Embryonic facial prominence (tissue), 1 donor: ENCODE data around the gene FOXI1.

Source experiments
- DNase-seq: peaks from one replicate; pipeline ENCODE4 v3.0.0-alpha.2; 2016; ENCODE audit errors: extremely low spot score

The FOXI1 gene

DNA sequence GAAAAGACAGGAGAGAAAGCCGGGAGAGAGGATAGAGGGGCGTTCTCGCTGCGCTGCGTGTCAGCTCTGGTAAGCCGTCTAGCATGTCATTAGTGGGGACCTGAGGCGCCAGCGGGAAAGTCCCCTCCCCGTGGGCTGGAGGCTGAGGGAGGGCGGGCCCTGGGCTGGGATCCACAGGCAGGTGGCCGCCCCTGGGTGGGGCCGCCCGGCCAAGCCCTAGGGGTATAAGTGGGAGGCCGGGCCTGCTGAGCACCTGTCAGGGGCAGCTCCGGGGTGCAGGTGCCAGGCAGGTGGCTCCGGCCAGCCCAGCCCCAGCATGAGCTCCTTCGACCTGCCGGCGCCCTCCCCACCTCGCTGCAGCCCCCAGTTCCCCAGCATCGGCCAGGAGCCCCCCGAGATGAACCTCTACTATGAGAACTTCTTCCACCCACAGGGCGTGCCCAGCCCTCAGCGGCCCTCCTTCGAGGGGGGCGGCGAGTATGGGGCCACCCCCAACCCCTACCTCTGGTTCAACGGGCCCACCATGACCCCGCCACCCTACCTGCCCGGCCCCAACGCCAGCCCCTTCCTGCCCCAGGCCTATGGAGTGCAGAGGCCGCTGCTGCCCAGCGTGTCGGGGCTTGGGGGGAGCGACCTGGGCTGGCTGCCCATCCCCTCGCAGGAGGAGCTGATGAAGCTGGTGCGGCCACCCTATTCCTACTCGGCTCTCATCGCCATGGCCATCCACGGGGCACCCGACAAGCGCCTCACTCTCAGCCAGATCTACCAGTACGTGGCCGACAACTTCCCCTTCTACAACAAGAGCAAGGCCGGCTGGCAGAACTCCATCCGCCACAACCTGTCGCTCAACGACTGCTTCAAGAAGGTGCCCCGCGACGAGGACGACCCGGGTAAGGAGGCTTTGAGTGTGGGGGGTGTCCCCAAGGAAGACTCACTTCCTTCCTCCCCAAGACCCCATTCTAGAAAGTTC is at the start of gene FOXI1:
Gene FOXI1 (plus strand): TSS at position 256 of the 970 bp plus-strand sequence. CDS start 61 bp downstream, at position 317.
- DNase-seq: no peak

DNA sequence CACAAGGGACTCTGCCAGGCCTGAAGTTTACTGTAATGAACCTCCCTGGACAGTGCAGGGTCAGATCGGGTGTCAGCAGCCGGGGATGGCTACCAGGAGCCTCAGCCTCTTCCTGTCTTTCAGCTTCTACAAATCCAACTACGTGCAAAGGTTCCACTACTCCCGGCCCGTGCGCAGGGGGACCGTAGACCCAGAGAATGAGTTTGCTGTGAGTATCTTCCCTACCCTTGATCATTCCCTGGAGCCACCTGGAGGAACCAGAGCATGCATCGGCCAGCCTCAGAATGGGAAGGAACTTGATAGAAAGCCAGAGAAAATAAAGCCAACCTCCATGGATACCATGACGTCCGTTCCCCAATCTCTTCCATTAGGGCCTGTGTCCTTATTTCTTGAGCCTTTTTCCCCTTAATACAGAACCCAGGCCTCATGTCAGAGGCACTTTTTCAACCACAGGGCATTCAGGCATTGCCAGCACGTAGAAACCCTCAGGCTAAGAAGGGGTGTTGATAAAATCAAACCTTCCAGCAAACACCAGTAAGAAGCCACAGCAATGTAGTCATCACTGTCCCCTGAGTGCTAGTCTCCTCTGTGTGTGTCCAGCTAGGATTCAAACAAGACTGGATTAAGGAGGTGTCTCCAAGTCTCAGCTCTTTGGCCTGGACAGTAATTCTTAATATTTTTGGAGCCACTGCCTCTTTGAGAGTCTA is 49.0 kb upstream of the FOXI1 start:
- DNase-seq: no peak

DNA sequence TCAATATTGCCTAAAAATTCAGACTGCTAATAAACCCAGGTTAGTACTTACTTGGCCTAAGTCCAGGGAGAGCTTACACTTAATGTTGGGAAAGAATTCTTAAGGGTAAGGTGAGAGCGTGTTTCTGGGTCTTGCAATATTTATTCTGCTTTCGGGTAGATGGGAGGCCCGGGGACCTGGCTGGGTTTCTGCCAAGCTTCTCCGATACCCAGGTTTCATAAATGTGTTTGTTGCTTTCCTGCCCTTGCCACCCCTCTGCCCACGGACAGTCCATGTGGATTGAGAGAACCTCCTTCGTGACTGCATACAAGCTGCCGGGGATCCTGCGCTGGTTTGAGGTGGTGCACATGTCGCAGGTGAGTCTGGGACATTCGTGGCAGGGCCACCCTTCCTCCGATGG is 48.4 kb upstream of the FOXI1 start:
- DNase-seq: no peak

DNA sequence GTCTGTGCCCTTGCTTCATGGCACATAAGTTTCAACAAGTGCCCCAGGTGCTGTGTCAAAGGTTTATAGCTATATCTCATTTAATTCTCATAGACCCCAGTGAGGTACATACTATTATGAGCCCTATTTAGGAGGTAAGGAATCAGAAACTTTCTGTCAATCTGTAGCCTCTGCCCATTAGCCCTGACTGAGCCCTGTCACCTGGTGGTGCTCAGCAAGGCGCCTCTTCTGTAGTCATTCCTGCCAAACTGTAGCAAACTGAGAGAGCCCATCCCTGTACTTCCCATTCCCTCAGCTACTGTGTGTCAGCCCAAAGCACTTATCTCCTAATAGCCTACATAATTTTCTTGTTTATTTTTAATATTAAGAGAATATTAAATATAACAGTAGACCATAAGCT is 46.5 kb upstream of the FOXI1 start:
- no peak for DNase-seq

DNA sequence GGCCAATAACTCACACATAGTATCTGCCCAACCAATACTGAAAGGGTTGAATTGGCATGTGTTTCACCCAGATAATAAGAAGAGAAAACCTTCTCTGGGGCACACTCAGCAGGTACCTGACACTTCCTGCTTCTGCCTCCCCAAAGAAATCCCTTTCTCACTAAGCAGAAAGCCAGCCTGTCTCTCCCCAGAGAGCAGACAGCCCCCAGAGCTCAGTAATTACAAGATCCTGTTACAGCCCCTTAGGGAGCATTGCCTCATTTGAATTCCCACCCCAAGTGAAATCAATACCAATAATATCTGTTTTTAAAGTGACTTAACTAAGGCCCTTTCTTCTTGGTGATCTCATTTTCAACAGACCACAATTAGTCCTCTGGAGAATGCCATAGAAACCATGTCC is 38.5 kb upstream of the FOXI1 start:
- no peak for DNase-seq

DNA sequence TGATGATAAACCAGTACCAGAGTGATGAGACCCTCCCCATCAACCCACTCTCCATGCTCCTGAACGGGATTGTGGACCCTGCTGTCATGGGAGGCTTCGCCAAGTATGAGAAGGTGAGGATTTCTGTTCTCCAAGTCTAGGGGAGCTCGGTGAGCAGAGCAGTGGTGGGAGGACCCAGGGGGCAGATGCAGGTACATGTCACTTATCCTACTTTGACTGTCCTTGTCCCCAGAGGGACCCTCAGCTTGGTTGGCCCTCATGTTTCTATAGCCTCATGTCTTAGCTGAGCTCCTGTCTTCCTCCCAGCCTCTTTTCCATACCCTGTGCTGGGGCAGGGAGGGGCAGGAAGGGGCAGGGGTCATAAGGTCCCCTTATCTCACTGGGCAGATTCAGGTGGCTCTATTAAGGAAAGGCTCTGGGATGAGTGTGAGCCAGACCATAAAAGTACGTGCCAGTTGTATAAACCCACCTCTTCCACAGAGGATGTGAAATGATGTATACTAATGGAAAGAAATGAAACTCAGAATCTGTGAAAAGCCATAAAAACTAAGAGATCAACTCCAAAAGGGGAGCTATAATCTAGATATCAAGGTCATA is 38.0 kb upstream of the FOXI1 start:
- DNase-seq: no peak

DNA sequence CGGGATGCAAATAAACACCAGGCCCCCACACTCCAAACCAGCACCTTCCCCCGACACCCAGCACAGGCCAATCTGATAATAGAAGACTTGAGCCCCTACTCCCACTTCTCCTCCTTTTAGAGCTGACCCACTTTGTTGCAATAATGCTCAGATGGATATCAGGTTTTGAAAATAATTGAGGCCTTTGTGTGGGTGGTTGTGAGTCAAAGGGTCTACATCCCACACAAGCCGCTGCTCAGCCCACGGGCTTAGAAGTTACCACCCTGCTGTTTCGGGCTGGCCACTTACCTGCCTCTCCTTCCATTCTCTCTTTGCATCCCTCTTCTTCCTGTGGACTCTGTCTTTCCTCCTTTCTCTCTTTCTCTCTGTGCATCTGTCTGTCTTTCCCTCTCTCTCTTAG is 36.2 kb upstream of the FOXI1 start:
- DNase-seq: no peak

DNA sequence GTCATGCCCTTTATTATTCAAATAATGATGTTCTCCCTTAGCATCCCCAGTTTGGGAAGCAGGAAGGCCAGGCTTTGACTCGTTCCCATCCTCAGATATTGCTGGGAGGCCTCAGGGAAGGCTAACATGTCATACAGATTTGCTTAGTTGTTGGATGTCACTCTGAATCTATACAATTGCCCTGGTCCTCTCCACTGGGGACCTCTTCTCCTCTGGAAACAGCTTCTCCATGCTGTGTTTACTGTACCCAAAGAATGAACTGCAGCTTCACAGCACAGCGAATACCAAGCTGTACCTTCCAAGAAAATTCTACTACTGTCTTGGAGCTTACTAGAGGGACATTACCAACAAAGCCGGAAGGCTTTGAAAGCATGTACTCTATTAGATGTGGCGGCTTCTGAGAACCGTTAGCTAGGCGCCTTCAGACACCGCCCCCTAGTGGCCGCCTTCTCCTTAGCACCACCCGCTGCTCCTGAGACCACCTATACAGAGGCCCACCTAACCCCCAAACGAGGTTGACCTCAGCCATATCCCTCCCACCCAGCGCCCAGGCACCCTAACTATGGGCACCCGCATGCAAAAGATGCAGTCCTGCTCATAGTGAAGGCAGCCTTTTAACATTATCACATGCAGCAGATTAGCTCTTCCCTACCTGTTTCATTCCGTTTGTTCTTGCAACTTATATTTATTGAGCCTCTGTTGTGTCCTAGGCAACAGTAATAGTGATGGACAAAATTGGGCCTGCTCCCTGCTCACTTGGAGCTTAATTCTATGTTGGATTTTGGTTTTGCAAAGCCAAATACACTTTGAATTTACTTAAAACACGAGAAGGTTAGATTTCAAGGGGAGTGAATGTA is 34.9 kb upstream of the FOXI1 start:
- DNase-seq: peak; percentile 34

DNA sequence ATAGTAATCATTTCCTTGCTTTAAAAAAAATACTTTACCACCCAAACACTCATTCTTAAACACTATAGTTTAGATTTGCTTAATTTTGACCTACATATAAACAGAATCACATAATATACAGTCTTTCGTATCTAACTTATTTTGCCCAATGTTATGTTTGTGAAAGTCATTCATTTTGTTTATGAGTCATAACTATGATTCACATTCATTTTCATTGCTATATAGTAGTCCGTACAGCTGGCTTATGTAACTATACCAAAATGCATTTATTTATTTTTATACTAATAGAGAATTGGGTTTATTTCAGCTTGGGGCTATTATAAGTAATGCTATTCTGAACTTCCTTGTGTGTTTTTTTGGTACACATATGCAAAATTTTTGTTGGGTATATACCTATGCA is 33.9 kb upstream of the FOXI1 start:
- DNase-seq: no peak

DNA sequence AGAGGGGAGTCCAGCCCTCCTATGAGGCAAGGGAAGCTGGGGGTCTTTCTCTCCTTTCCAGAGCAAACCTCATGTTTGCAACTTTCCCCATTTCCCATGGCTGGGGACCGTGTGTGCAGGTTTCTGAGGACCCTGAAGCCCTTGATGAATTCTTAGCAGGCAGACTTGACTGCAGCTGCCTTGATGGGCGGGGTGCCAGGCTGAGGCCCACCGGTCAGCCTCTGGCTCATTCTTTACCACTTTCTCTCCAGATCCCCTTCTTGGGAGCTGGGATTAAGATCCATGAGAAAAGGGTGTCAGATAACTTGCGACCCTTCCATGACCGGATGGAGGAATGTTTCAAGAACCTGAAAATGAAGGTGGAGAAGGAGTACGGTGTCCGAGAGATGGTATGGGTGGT is 30.0 kb upstream of the FOXI1 start:
- DNase-seq: no peak

DNA sequence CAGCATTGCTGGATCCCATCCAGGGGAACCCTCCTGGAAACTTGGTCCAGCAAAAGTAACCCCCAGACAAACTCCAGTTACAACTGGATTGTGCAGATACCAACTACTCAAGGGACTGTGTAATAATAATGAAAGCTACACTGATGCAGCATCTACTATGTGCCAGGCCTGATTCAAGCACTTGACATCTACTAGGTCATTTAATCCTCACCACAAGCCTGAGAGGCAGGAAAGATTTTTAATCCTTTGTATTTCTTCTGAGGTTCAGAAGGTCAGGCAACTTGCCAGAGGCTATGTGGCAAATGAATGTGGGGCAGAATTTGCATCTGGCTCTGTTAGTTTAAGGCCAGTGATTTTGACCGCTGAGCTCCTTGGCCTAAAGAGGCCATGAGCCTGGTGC is 29.5 kb upstream of the FOXI1 start:
- no peak for DNase-seq

DNA sequence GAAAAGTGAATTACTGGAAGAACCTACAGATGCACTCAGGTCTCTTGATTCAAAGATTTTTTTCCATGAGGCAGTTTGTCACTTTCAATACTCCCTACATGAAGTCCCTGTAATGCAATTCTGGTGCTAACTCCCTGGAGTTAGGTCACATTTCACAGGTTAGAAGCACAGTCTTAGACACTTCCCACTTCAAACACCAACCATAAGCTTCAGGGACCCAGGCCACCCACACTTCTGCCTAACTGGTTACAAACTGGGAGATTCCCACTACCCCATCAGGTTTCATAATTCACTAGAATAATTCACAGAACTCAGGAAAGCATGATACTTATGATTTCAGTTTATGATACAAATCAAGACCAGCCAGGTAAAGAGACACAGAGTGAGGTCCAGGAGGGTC is 29.0 kb upstream of the FOXI1 start:
- no peak for DNase-seq

DNA sequence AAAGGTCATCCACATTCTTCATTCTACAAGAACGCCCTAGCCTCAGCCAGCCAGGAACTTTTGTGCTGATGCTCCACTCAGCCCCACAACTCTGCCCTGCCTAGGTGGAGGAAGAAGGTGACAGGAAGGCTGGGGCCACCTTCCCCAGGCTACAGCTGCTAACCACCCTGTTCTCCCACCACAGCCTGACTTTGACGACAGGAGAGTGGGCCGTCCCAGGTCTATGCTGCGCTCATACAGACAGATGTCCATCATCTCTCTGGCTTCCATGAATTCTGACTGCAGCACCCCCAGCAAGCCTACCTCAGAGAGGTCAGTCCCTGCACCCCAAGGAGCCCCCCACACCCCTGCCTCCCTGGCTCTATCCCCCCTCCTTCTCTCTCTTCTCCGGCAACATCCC is 28.2 kb upstream of the FOXI1 start:
- DNase-seq: no peak

DNA sequence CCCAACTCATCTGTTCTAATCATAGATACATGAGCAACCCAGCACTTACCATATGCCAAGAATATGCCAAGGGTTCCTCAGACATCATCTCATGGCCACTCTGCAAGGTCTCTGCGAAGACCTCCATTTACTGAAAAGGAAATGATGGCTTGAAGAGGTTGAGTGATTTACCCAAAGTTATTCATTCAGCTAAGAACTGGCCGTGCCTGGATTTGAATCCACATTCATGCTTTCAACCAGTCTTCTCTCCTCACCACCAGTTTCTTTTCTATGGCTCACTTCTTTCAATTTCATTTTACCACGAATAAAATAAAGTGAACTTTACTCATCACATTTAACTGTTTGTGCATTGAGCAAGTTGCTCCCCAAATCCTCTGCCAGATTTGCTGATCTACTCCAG is 27.2 kb upstream of the FOXI1 start:
- DNase-seq: no peak

DNA sequence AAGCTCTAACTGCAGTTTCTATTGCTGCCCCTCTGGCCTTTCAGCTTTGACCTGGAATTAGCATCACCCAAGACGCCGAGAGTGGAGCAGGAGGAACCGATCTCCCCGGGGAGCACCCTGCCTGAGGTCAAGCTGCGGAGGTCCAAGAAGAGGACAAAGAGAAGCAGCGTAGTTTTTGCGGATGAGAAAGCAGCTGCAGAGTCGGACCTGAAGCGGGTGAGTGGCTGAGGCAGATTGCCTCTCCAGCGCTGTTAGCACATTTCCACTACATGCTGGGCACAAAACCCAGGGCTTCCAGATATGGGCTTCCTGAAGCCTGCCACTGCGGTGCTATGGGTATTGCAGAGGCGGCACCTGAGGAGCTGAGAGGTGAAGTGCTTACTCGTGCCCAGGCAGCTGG is 26.8 kb upstream of the FOXI1 start:
- no peak for DNase-seq

DNA sequence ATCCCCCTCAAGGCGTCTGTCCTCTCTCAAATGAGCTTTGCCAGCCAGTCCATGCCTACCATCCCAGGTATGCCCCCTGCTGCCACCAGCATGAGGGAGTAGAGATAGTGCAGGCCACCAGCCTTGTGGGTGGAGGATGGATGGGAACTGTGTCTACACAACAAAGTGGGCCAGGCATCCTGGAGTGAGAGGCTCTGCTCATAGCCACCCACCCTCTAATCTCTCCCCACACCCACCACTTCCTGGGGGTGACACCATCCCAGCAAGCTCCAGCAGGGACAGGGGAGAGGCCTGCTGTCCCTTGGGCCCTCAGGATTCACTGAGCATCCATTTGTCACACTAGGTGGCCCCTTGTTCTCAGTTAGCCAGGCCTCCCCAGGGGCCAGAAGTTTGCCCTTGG is 25.5 kb upstream of the FOXI1 start:
- DNase-seq: no peak

DNA sequence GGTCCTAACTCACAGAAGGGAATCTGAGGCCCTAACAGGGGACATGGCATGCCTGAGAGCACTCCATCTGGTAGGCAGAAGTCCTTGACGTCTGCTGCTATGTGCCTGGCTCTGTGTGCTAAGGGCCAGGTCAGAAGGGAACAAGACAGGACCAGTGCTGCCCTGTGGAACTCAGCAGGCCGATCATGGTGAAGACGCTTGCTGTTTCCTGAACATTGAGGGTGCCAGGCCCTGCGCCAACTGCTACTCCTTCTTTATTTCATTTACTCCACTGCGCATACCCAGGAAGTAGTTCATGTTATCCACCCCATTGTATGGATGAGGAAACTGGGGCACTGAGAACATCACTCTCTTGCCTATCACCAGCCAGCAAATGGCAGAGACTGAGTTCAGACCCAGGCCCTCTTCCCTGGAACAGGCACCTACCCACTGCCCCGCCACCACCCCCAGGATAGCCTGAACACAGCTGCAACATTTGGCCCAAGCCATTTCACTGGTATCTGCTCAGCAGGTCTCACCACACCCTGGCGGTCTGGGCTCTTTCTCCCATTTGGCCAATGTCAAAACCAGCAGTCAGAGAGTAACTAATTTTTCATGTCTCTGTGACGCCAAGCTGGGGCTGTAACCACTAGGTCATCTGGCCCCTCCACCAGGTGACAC is 24.8 kb upstream of the FOXI1 start:
- DNase-seq: no peak

DNA sequence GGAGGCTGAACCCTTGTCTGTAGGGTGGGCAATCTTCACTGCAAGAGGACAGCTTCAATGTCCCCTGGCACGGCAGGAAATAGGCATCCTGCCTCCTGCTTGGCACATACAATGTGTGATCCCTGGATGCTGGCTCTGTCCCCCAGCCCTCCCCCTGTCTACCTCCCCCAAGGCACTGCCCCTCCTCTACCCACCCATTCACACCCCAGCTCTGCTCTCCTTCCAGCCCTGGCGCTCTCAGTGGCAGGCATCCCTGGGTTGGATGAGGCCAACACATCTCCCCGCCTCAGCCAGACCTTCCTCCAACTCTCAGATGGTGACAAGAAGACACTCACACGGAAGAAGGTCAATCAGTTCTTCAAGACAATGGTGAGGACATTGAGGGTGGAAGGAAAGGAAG is 24.1 kb upstream of the FOXI1 start:
- no peak for DNase-seq

DNA sequence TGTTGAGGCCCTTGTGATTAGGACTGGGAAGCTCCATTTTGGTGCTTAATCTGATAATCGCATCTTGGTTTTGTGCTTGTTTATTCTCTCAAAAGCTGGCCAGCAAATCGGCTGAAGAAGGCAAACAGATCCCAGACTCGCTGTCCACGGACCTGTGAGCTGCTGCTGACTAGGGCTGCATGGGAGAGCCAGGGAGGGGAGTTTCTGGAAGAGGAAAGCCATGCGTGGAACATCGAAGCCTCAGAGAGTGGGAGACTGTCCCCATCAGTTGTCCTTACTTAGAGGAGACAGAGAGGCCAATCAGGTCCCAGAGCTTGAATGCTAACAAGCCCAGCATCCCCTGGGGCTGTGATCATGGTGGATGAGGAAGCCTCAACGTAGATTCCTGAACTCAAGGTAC is 23.0 kb upstream of the FOXI1 start:
- no peak for DNase-seq

DNA sequence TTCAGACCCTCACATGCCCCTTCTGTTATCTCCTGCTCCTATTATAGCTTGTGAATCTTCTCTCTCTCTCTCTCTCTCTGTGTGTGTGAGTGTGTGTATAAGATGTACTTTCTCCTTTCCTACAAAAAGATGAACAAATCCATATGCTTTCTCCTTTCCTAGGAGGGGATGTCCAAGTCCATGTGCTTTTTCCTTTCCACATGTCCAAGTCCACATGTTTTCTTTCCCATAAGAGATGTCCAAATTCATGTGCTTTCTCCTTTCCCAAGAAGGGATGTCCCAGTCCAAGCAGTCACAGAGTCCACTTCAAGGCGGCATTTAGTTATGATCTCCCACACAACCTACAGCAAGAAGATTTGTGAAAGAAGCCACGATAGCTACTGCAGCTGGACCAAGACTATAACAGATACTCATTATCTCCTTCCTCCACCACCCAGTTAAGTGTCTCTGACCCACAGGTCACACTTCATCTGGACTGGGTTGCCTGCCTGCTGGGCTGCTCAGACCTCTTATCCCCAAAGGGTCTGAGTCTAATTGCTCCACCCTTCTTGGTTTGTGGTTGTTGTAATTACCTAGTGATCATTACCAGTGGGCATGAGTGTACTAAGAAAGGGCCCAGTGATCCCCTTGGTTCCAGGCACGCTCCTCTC is 18.4 kb upstream of the FOXI1 start:
- no peak for DNase-seq
